ENCODE results near the gene PPCDC. TPM values are rescaled to one million over a fixed set of nuclear protein-coding genes. Genes with fewer than 3 reads are reported as not detected.

PPCDC gene
- total RNA-seq, 4 donors from 2014 or later = 7.4 to 25.7 (median 13.1) TPM

GRCh38 chr15:75048394-75048793, 25.0 kb downstream of the PPCDC start:
- H3K27ac ChIP-seq = no peak overlapping the region
- TF ChIP-seq POLR2AphosphoS5 (IDR thresholded peaks at IDR 0.05) (no peak), EP300 (IDR thresholded peaks at IDR 0.05) (no peak), POLR2A (IDR thresholded peaks at IDR 0.05) (no peak)
- TF ChIP-seq, protein P1, sequence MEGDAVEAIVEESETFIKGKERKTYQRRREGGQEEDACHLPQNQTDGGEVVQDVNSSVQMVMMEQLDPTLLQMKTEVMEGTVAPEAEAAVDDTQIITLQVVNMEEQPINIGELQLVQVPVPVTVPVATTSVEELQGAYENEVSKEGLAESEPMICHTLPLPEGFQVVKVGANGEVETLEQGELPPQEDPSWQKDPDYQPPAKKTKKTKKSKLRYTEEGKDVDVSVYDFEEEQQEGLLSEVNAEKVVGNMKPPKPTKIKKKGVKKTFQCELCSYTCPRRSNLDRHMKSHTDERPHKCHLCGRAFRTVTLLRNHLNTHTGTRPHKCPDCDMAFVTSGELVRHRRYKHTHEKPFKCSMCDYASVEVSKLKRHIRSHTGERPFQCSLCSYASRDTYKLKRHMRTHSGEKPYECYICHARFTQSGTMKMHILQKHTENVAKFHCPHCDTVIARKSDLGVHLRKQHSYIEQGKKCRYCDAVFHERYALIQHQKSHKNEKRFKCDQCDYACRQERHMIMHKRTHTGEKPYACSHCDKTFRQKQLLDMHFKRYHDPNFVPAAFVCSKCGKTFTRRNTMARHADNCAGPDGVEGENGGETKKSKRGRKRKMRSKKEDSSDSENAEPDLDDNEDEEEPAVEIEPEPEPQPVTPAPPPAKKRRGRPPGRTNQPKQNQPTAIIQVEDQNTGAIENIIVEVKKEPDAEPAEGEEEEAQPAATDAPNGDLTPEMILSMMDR (IDR thresholded peaks at IDR 0.05) = no peak
- DNase-seq (ENCODE audit: low spot score in 2 of 2) = no peak
- H3K27me3 ChIP-seq = no peaks in the 10 kb centered on the region
- peaks cover 46% of the 10 kb centered on the region for H3K4me1 ChIP-seq
- H3K36me3 ChIP-seq = no peaks in the 10 kb centered on the region
- 98% methylated on average over 7 of the region's 10 CpGs for WGBS
- H3K4me3 ChIP-seq = no peak overlapping the region
- H3K9me3 ChIP-seq = no peaks in the 10 kb centered on the region

- Histone ChIP-seq H3K4me3 (no peak overlapping the region), H3K27ac (no peak overlapping the region), H3K36me3 (no peaks in the 10 kb centered on the region), H3K4me1 (peaks cover 36% of the 10 kb centered on the region), H3K27me3 (no peaks in the 10 kb centered on the region), H3K9me3 (no peaks in the 10 kb centered on the region)
- TF ChIP-seq EP300 (IDR thresholded peaks at IDR 0.05) = no peak
- TF ChIP-seq POLR2AphosphoS5 (IDR thresholded peaks at IDR 0.05) = no peak
- TF ChIP-seq POLR2A (IDR thresholded peaks at IDR 0.05) = no peak
- TF ChIP-seq, protein P1 (IDR thresholded peaks at IDR 0.05) = no peak
- WGBS = 33% methylated on average over 6 of the region's 11 CpGs
- no peak for DNase-seq (ENCODE audit: low spot score in 2 of 2)
Measured at GRCh38 chr15:75049392-75049791, 26.0 kb downstream of the PPCDC start.

GRCh38 chr15:75050283-75050682, 26.9 kb downstream of the PPCDC start:
- no peaks in the 10 kb centered on the region for H3K9me3 ChIP-seq
- no peak for DNase-seq (ENCODE audit: low spot score in 2 of 2)
- H3K27me3 ChIP-seq = no peaks in the 10 kb centered on the region
- H3K27ac ChIP-seq = no peak overlapping the region
- H3K36me3 ChIP-seq = no peaks in the 10 kb centered on the region
- H3K4me3 ChIP-seq = no peak overlapping the region
- WGBS = no CpG with 5 or more reads among the region's 2 CpGs
- TF ChIP-seq EP300 (IDR thresholded peaks at IDR 0.05) (no peak), POLR2A (IDR thresholded peaks at IDR 0.05) (no peak), POLR2AphosphoS5 (IDR thresholded peaks at IDR 0.05) (no peak)
- TF ChIP-seq, protein P1 (IDR thresholded peaks at IDR 0.05) = no peak
- H3K4me1 ChIP-seq = peaks cover 27% of the 10 kb centered on the region

DNA sequence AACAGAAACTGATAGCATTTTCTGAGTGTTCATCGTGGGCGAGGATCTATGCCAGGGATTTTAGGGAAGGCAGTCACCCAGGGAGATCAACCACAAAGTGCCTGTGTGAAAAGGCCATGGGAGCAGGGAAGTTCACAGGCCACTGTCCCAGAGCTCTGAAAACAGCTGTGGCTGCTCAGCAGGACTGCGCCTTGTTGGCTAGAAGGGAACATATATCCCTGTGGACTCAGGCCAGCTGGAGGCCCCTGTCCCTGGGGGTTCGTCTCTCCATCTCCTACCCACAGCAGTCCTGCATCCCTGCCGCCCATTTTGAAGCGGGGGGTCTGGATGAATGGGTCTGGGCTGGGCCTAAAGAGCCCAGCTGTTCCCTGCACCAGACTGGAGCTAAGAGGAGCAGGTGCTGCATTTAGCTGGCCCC, 27.8 kb downstream of the PPCDC start:
- H3K4me1 ChIP-seq = peaks cover 19% of the 10 kb centered on the region
- no peak for DNase-seq (ENCODE audit: low spot score in 2 of 2)
- no peaks in the 10 kb centered on the region for H3K9me3 ChIP-seq
- H3K36me3 ChIP-seq = no peaks in the 10 kb centered on the region
- WGBS = 83% methylated on average over 5 of the region's 6 CpGs
- H3K4me3 ChIP-seq = no peak overlapping the region
- H3K27ac ChIP-seq = no peak overlapping the region
- TF ChIP-seq POLR2A (IDR thresholded peaks at IDR 0.05) = no peak
- TF ChIP-seq, protein P1 (IDR thresholded peaks at IDR 0.05) = no peak
- TF ChIP-seq EP300 (IDR thresholded peaks at IDR 0.05) = no peak
- H3K27me3 ChIP-seq = no peaks in the 10 kb centered on the region

- H3K27ac ChIP-seq = no peak overlapping the region
- H3K27me3 ChIP-seq = no peaks in the 10 kb centered on the region
- DNase-seq (ENCODE audit: low spot score in 2 of 2) = no peak
- WGBS = 96% methylated on average over 4 of the region's 4 CpGs
- TF ChIP-seq POLR2A (IDR thresholded peaks at IDR 0.05) = no peak
- TF ChIP-seq POLR2AphosphoS5 (IDR thresholded peaks at IDR 0.05) = no peak
- no peak for TF ChIP-seq EP300 (IDR thresholded peaks at IDR 0.05)
- TF ChIP-seq, protein P1 (IDR thresholded peaks at IDR 0.05) = no peak
- H3K9me3 ChIP-seq = no peaks in the 10 kb centered on the region
- H3K4me1 ChIP-seq = peaks cover 16% of the 10 kb centered on the region
- H3K4me3 ChIP-seq = no peak overlapping the region
- H3K36me3 ChIP-seq = no peaks in the 10 kb centered on the region
Measured at GRCh38 chr15:75051711-75052110, 28.3 kb downstream of the PPCDC start.
